Activated effector memory CD4-positive, alpha-beta T cell treated with Interleukin-2 at 50 U/mL for 16 hours (primary cell): Measurements from ENCODE around the gene BACH2.
"Not testable (repeated sequence)": the region's sequence is repeated elsewhere in the genome, so short reads cannot be mapped to it uniquely, and the experiment has no call there.

ENCODE experiments used
- DNase-seq: peaks from one replicate; pipeline ENCODE4 v3.0.0-alpha.2; 2020

The BACH2 gene

GRCh38 chr6:90296341-90297114 lies at the start of gene BACH2:
Gene BACH2, minus strand, starts transcription at chr6:90296843. Its CDS starts 287,999 bp downstream, at chr6:90008844.
- DNase-seq = peak; percentile 83

DNA sequence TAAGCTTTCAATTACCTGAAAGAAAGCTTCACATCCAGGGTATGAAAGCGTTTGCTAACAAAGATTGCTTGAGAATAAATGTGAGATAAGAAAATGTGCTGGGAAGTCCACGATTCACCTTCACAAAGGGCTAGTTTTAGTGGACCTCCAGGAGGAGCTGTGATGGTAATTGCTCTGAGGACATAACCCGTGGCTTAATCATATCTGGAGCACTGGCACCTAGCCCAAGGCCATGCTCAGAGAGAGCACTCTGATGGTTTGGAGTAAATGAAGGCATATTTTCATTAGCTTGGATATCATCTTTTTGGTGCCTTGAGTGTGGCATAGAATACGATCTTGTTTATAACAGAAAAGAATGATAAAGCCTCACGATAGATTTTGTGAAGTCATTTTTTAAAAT lies 46.9 kb upstream of the BACH2 start:
- no peak for DNase-seq

DNA sequence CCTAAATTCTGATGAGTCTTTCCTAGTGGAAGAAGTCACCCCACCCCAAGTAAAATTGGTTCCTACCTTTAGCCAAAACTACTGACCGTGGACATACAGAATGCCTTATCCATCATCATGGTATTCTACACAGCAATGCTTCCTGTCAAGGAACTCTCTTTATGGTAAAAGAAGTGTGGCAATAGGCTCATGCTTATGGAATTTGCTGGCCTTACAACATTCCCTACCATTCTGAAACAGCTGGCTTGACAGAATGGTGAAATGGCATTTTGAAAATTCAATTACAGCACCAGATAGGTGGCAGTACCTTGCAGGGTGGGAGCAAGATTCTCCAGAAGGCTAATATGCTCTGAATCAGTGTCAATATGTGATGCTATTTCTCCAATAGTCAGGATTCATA lies 41.8 kb upstream of the BACH2 start:
- no peak for DNase-seq

DNA sequence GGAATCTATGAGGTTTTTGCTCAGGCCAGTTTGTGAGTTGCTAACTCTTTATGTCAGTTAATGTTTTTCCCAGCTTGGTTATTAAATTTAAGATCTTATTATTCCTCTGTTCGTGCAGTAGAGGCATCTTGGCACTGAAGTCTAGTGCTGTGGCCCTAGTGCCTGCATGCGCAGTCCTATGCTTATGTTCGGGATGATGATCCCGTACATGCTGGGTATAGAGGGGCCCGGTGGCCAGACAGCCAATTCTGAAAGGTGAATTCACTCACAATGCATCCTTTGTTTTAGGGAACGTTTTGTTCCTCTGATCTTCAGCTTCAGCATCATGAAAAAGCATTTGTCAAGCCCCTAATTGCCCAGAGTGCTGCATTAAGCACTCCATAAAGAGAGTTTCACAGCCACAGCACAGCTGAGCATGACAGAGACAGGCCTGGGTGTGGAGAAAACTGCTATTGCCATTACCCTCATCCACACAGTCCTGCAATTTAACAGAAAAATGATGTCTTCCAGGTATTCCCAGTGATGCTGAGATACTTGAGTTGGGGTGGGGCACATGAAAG lies 39.8 kb upstream of the BACH2 start:
- DNase-seq = no peak

DNA sequence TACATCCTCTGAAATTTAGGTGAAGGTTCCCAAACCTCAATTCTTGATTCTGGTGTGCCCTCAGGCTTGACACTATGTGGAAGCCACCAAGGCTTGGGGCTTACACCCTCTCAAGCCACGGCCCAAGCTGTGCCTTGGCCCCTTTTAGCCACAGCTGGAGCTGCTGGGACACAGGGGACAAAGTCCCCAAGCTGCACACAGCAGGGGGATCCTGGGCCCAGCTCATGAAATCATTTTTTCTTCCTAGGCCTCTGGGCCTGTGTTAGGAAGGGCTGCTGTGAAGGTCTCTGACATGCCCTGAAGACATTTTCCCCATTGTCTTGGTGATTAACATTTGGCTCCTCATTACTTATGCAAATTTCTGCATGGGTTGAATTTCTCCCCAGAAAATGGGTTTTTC lies 37.3 kb upstream of the BACH2 start:
- DNase-seq = no peak

DNA sequence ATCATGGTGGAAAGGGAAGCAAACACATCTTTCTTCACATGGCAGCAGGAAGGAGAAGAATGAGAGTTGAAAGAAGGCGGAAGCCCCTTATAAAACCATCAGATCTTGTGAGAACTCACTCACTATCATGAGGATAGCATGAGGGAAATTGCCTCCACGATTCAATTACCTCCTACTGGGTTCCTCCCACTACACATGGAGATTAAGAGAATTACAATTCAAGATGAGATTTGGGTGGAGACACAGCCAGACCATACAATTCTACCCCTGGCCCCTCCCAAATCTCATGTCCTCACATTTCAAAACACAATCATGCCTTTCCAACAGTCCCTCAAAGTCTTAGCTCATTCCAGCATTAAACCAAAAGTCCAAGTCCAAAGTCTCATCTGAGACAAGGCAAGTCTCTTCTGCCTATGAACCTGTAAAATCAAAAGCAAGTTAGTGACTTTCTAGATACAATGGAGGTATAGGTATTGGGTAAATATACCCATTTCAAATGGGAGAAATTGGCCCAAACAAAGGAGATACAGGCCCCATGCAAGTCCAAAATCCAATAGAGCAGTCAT lies 36.4 kb upstream of the BACH2 start:
- DNase-seq = not testable (repeated sequence)

DNA sequence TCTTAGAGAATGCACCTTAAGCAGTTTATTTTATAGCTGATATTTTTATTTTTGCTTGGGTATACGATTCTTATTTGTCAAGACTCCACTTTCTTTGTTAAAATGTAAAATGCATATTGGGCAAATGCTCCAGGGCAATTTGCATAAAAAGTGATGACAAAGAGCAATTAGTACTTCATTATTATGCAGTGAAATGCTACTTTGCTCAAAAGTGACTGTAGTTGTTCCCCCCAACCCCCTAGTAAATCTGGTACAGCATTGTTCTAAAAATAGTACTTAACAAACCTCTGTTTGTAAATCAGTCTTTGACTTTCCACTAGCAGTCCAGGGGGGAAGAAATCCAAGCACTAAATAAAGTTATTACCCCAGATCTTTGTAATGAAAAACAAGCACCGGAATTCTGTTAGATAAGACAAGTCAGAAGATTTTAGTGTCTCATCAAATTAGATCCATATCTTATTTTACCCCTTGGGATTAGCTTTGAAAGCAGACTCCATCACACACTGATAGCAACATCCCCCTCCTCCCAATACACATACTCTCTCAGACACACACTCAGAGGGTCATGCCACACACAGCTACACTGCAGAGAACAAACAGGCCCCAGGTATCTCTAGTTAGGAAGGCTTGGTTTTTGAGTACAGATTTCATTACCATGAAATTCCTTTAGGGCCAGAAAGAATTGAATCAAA lies 32.9 kb upstream of the BACH2 start:
- DNase-seq = no peak

- no peak for DNase-seq
These were observed 31.4 kb upstream of the BACH2 start for GRCh38 chr6:90328004-90328403.

DNA sequence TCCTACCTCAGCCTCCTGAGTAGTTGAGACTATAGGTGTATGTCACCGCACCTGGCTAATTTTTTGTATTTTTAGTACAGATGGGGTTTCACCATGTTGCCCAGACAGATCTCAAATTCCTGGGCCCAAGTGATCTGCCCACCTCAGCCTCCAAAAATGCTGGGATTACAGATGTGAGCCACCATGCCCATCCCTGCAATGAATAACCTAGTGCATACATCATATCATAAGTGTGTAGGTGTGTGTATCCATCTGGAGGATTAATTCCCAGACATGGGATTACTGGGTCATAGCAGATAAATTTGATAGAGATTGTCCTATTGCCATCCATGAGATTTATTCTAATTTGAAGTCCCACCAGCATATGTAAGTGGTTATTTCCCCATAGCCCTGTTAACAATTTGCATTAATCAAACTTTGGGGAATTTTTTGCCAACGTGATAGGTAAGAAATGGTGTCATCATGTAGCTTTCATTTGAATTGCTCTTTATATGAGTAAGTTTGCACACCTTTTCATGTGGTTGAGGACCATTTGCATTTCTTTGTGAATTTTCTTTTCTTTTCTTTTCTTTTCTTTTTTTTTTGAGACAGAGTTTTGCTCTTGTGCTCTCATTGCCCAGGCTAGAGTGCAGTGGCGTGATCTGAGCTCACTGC lies 29.9 kb upstream of the BACH2 start:
- no peak for DNase-seq

DNA sequence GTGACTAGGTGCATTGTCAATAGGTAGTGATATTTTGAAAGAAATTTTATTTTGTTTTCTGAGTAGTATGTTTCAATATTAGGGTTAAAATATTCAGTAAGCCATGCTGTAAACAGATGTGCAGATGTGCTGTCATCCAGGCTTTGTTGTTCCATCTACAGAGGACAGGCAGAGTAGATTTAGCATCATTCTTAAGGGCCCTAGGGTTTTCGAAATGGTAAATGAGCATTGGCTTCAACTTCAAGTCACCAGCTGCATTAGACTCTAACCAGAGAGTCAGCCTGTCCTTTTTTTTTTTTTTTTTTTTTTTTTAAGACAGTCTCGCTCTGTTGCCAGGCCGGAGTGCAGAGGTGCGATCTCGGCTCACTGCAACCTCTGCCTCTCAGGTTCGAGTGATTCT lies 27.1 kb upstream of the BACH2 start:
- DNase-seq = no peak

DNA sequence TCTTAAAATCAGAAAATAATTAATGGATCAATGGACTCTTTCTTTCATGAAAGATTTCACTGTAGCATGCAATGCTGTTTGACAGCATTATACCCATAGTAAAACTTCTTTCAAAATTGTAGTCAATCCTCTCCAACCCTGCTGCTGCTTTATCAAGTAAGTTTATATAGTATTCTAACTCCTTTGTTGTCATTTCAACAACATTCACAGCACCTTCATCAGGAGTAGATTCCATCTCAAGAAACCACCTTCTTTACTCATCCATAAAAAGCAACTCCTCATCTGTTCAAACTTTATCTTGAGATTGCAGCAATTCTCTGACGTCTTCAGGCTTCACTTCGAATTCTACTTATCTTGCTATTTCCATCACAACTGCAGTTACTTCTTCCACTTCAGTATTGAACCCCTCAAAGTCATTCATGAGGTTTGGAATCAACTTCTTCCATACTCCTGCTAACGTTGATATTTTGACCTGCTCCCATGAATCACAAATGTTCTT lies 26.4 kb upstream of the BACH2 start:
- DNase-seq = no peak

DNA sequence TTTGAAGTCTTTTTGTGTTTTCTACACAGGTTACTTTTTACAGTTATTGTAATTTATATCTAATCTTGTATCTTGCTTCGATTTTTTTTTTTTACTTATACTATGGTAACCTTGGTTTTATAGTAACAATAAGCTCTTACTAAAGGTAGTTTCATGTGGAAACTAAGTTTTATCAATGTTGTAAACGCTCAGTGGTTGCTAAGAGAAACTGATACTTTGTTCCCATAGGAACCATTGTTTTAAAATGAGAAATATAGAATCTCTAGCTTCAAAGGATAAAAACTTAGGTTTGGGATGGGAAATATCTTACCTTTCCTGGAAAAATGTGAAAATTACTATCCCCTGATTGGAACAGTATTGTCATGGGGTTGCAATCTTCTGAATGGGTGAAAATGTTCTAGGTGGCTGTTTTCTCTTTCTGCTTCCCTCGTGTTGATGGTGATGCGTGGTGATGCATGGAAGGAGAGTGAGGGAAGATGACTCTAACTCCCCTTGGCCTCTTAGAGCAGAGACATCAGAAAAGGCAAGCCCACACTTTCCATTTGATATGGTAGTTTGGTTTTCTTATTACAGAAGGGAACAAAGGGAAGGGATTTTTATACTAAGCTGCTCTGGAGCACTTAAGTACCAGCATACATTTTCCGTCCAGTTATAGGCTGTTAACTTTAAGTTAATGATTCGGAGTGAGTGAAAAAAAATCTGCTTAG lies 23.5 kb upstream of the BACH2 start:
- no peak for DNase-seq

- no peak for DNase-seq
These were observed 22.4 kb upstream of the BACH2 start for GRCh38 chr6:90319044-90319443.

DNA sequence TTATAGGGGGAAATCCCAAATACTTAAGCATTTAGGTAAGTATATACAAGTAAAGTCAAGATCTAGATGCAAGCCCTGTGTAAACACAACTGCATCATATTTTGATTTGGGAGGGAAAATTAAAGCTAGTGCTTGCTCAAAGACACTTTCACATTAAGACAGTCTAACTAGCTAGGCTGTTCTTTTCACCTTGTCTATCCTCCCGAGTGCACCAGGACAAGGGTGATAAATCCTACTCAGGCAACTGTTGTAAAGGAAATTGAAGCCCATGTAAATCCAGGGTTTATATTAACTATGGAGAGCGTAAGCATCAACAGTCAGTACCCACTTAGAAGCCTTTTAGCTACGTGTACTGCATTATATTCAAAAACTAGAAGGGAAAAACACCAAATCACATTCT lies 19.3 kb upstream of the BACH2 start:
- no peak for DNase-seq

- DNase-seq = no peak
These were observed 18.8 kb upstream of the BACH2 start for GRCh38 chr6:90315354-90315950.

DNA sequence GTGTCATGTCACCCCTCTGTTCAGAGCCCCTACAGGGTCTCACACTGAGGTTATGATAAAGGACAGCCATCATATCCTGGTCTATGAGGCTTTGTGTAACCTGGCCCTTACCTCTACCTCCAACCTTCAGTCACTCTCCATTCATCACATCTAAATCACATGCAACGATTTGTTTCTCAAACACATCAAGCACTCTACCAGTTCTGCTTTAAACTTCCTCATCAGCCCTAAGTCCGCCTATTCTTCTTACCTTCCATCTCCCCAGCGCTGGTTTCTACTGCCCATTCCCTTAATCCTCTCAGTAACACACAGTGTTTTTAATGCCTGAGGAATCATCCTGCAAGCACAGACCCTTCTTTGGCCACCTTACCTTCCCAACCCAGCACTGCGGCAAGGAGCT lies 17.9 kb upstream of the BACH2 start:
- no peak for DNase-seq

DNA sequence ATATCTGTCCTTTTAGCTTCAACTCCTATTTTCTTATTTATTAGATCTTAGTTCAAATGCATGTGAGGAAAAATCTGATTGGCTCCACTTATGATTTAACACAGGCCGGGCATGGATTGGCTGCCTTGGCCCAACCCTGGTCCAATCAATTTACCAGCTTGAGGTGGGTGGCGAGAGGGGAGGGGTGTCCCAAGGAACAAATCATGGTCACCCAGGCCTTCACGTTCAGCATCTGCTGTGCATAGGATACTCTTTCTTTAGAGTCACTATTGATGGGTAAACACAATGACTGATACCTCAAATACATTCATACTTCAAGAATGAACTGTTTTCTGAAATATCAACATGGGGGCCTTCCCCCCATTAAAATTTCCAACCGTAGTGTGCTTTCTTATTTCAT lies 14.9 kb upstream of the BACH2 start:
- DNase-seq = no peak

GRCh38 chr6:90305800-90306448 lies 9.3 kb upstream of the BACH2 start:
- no peak for DNase-seq

- no peak for DNase-seq
These were observed 7.7 kb upstream of the BACH2 start for GRCh38 chr6:90304308-90304707.

GRCh38 chr6:90303039-90303438 lies 6.4 kb upstream of the BACH2 start:
- no peak for DNase-seq

GRCh38 chr6:90302320-90302719 lies 5.7 kb upstream of the BACH2 start:
- no peak for DNase-seq

- no peak for DNase-seq
These were observed 5.2 kb upstream of the BACH2 start for GRCh38 chr6:90301816-90302215.
